ENCODE measurements around the gene CCDC85B. TPM values are rescaled to one million over a fixed set of nuclear protein-coding genes. Genes with fewer than 3 reads are reported as not detected.
A peak's percentile ranks its signal among the peaks of the same experiment; 100 is the strongest.

The CCDC85B gene
- total and polyA plus RNA-seq, 2 of the 13 experiments (the other 11 are each of a cell fraction or from before 2014, with no cell fraction given): 8.2 to 19.5 TPM

DNA sequence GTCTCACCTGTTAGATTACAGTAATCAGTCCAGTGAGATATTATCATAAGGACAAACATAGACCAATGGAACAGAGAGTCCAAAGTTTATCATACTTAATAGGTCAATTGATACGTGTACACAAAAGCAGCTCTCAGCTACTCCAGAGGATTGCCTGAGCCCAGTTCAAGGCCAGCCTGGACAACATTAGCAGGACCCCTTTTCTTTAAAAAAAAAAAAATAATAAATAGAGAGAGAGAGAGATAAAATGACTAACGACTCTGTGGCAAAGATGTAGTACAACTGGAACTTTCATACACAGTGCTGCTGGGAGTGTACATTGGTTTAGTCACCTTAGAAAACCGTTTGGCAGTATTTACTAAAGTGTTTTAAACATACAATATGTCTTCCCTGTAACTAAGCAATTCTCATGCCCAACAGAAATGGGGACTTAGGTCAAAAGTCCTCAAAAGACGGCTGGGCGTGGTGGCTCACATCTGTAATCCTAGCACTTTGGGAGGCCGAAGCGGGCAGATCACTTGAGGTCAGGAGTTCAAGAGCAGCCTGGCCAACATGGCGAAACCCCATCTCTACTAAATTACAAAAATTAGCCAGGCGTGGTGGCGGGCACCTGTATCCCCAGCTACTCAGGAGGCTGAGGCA is 46.1 kb upstream of the CCDC85B start (continued):
- TF ChIP-seq POLR2AphosphoS2 (IDR thresholded peaks at IDR 0.05; ENCODE audit: low read depth, low read length): no peak
- TF ChIP-seq NR2F6 (IDR thresholded peaks at IDR 0.05): peak; percentile 54; the same call in 1 of the 2 replicates
- TF ChIP-seq NR2F6 (CRISPR knock-in tag; IDR thresholded peaks at IDR 0.05): peak; percentile 31; the same call in 1 of the 2 replicates
- TF ChIP-seq, protein P1, sequence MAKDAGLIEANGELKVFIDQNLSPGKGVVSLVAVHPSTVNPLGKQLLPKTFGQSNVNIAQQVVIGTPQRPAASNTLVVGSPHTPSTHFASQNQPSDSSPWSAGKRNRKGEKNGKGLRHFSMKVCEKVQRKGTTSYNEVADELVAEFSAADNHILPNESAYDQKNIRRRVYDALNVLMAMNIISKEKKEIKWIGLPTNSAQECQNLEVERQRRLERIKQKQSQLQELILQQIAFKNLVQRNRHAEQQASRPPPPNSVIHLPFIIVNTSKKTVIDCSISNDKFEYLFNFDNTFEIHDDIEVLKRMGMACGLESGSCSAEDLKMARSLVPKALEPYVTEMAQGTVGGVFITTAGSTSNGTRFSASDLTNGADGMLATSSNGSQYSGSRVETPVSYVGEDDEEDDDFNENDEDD (CRISPR knock-in tag; IDR thresholded peaks at IDR 0.05; ENCODE audit: borderline replicate concordance): no peak
- TF ChIP-seq FOXA1 (IDR thresholded peaks at IDR 0.05): no peak
- no peak for TF ChIP-seq FOXA1 (CRISPR knock-in tag; IDR thresholded peaks at IDR 0.05)
- TF ChIP-seq, protein P2, sequence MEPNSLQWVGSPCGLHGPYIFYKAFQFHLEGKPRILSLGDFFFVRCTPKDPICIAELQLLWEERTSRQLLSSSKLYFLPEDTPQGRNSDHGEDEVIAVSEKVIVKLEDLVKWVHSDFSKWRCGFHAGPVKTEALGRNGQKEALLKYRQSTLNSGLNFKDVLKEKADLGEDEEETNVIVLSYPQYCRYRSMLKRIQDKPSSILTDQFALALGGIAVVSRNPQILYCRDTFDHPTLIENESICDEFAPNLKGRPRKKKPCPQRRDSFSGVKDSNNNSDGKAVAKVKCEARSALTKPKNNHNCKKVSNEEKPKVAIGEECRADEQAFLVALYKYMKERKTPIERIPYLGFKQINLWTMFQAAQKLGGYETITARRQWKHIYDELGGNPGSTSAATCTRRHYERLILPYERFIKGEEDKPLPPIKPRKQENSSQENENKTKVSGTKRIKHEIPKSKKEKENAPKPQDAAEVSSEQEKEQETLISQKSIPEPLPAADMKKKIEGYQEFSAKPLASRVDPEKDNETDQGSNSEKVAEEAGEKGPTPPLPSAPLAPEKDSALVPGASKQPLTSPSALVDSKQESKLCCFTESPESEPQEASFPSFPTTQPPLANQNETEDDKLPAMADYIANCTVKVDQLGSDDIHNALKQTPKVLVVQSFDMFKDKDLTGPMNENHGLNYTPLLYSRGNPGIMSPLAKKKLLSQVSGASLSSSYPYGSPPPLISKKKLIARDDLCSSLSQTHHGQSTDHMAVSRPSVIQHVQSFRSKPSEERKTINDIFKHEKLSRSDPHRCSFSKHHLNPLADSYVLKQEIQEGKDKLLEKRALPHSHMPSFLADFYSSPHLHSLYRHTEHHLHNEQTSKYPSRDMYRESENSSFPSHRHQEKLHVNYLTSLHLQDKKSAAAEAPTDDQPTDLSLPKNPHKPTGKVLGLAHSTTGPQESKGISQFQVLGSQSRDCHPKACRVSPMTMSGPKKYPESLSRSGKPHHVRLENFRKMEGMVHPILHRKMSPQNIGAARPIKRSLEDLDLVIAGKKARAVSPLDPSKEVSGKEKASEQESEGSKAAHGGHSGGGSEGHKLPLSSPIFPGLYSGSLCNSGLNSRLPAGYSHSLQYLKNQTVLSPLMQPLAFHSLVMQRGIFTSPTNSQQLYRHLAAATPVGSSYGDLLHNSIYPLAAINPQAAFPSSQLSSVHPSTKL (CRISPR knock-in tag; IDR thresholded peaks at IDR 0.05): peak; percentile 46; the same call in 1 of the 2 replicates
- TF ChIP-seq HNRNPLL (IDR thresholded peaks at IDR 0.05; ENCODE audit: low read depth, low read length, poor library complexity, severe bottlenecking): no peak
- no peak for TF ChIP-seq HNRNPUL1 (IDR thresholded peaks at IDR 0.05; ENCODE audit: low read depth, low read length)
- TF ChIP-seq, protein P3, sequence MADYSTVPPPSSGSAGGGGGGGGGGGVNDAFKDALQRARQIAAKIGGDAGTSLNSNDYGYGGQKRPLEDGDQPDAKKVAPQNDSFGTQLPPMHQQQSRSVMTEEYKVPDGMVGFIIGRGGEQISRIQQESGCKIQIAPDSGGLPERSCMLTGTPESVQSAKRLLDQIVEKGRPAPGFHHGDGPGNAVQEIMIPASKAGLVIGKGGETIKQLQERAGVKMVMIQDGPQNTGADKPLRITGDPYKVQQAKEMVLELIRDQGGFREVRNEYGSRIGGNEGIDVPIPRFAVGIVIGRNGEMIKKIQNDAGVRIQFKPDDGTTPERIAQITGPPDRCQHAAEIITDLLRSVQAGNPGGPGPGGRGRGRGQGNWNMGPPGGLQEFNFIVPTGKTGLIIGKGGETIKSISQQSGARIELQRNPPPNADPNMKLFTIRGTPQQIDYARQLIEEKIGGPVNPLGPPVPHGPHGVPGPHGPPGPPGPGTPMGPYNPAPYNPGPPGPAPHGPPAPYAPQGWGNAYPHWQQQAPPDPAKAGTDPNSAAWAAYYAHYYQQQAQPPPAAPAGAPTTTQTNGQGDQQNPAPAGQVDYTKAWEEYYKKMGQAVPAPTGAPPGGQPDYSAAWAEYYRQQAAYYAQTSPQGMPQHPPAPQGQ (CRISPR knock-in tag; IDR thresholded peaks at IDR 0.05; ENCODE audit: borderline replicate concordance): no peak
- TF ChIP-seq FOXM1 (CRISPR knock-in tag; IDR thresholded peaks at IDR 0.05): no peak
- no peak for TF ChIP-seq AGO2 (optimal IDR thresholded peaks at IDR 0.05; ENCODE audit: low read depth, low read length)
- no peak for TF ChIP-seq HMG20A (CRISPR knock-in tag; IDR thresholded peaks at IDR 0.05; ENCODE audit: borderline replicate concordance)
- no peak for TF ChIP-seq PLRG1 (conservative IDR thresholded peaks at IDR 0.05)
- TF ChIP-seq, protein P4, sequence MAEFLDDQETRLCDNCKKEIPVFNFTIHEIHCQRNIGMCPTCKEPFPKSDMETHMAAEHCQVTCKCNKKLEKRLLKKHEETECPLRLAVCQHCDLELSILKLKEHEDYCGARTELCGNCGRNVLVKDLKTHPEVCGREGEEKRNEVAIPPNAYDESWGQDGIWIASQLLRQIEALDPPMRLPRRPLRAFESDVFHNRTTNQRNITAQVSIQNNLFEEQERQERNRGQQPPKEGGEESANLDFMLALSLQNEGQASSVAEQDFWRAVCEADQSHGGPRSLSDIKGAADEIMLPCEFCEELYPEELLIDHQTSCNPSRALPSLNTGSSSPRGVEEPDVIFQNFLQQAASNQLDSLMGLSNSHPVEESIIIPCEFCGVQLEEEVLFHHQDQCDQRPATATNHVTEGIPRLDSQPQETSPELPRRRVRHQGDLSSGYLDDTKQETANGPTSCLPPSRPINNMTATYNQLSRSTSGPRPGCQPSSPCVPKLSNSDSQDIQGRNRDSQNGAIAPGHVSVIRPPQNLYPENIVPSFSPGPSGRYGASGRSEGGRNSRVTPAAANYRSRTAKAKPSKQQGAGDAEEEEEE (CRISPR knock-in tag; IDR thresholded peaks at IDR 0.05; ENCODE audit: borderline replicate concordance): no peak
- TF ChIP-seq TCF7L2 (IDR thresholded peaks at IDR 0.05; ENCODE audit: low read depth, low read length): no peak
- TF ChIP-seq ZNF879 (CRISPR knock-in tag; IDR thresholded peaks at IDR 0.05): no peak
- TF ChIP-seq NFE2 (CRISPR knock-in tag; IDR thresholded peaks at IDR 0.05): no peak
- TF ChIP-seq ZNF3 (CRISPR knock-in tag; IDR thresholded peaks at IDR 0.05): no peak
- no peak for TF ChIP-seq ZNF230 (CRISPR knock-in tag; IDR thresholded peaks at IDR 0.05)
- no peak for TF ChIP-seq ZKSCAN8 (CRISPR knock-in tag; IDR thresholded peaks at IDR 0.05; ENCODE audit: borderline replicate concordance)

Measured in HepG2 (cell line).